Small intestine (tissue), 7 donors: Measurements from ENCODE around the gene NUDT15. TPM values are rescaled to one million over a fixed set of nuclear protein-coding genes. Genes with fewer than 3 reads are reported as not detected.

Source experiments
- DNase-seq, 2 donors: peaks; one replicate each; pipeline versions ENCODE4 v3.0.0 to v3.0.0-alpha.2; 2013
- FAIRE-seq: peaks from 2 replicates; lab custom pipeline; 2012; peaks lifted over from hg19 to GRCh38; lab: Jason Lieb, UNC
- H3K27ac ChIP-seq, 3 donors: one replicate each; pipeline ENCODE4 v1.5.1; 2013; ENCODE audit warnings: low read length in 2 of 3, mild to moderate bottlenecking in 2 of 3, control low read depth in 1 of 3, inconsistent platforms in 1 of 3, low read depth in 1 of 3, moderate library complexity in 1 of 3
- H3K27me3 ChIP-seq, 3 donors: one replicate each; pipeline ENCODE4 v1.6.1; 2013; ENCODE audit warnings: low read length in 3 of 3, inconsistent platforms in 1 of 3; ENCODE audit not compliant: control insufficient read depth in 3 of 3, insufficient read depth in 3 of 3
- H3K36me3 ChIP-seq, 3 donors: one replicate each; pipeline ENCODE4 v1.6.1; 2013; ENCODE audit warnings: low read length in 3 of 3, inconsistent platforms in 1 of 3, low read depth in 1 of 3, mild to moderate bottlenecking in 1 of 3, moderate library complexity in 1 of 3; ENCODE audit not compliant: control insufficient read depth in 3 of 3, insufficient read depth in 2 of 3
- H3K4me1 ChIP-seq, 3 donors: one replicate each; pipeline ENCODE4 v1.6.1; 2013; ENCODE audit warnings: low read length in 2 of 3, inconsistent platforms in 1 of 3, low read depth in 1 of 3, mild to moderate bottlenecking in 1 of 3, moderate library complexity in 1 of 3; ENCODE audit not compliant: control insufficient read depth in 3 of 3, insufficient read depth in 2 of 3
- H3K4me3 ChIP-seq, 3 donors: one replicate each; pipeline ENCODE4 v1.5.1; 2013; ENCODE audit warnings: low read length in 3 of 3, control low read depth in 1 of 3, inconsistent platforms in 1 of 3, low read depth in 1 of 3, mild to moderate bottlenecking in 1 of 3, moderate library complexity in 1 of 3
- H3K9me3 ChIP-seq, 2 donors: one replicate each; pipeline ENCODE4 v1.6.1; 2013; ENCODE audit warnings: low read depth in 1 of 2, low read length in 1 of 2; ENCODE audit not compliant: control insufficient read depth in 2 of 2, insufficient read depth in 1 of 2
- WGBS, 3 donors: extraction: QIAGEN DNeasy Blood & Tissue Kit; methylation state at CpG; one replicate each; pipeline ENCODE4 v1.1.7; 2013; 5-methylcytosine and 5-hydroxymethylcytosine counted together
- polyA plus RNA-seq, 4 donors: library from polyadenylated mRNA; stranded (reverse) in 3 of 4; unstranded in 1 of 4; fragments of 200-250 nt in 3 of 4; fragments of 120-200 nt in 1 of 4; gene quantifications; one replicate each; pipeline versions ENCODE4 v1.2.1 to v1.2.3, GENCODE V29; 2013
- donor health status: healthy with polysubstance abuse.
- donor health status: control.
- donor health status: control.
- donor health status: Bipolar disorder and iron deficiency.
- donor health status: healthy.

NUDT15 gene
- polyA plus RNA-seq, 4 donors, result 13.2 to 33.9 (median 23.8) TPM

DNA sequence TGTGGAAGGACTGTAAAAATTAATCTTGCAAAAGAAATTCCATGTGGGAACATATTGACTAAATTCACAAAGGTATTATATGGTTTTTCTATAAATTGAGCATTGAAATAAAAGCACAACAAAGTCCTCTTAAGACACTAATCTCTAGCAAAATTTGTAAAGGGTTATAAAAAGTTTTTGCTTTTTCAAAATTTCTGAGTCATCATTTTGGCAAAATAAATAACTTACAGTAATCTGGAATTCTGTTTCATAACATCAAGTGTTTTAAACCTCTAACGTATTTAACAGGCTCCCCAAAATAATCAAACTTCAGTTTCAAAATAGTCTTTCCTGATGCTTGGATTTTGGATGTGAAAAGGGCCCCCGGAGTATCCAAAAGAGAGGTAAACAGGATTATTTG is 31.4 kb downstream of the NUDT15 start:
- H3K36me3 ChIP-seq, result peaks cover 12 to 36% (median 33%) of the 10 kb centered on the region in 3 donors
- WGBS, 3 donors, result 97 to 99% (median 98%) methylated on average over 2 of the region's 2 CpGs
- no peaks in the 10 kb centered on the region for H3K4me1 ChIP-seq
- peaks cover 0 to 58% of the 10 kb centered on the region in 2 donors for H3K9me3 ChIP-seq
- no peak overlapping the region for H3K27ac ChIP-seq
- FAIRE-seq (peak; percentile 41), DNase-seq (no peak)
- H3K4me3 ChIP-seq, result no peak overlapping the region
- H3K27me3 ChIP-seq, result no peaks in the 10 kb centered on the region

- Histone ChIP-seq H3K9me3 (peaks cover 0 to 60% of the 10 kb centered on the region in 2 donors), H3K36me3 (peaks cover 14 to 39% (median 37%) of the 10 kb centered on the region in 3 donors), H3K4me3 (no peak overlapping the region), H3K27me3 (no peaks in the 10 kb centered on the region), H3K27ac (no peak overlapping the region), H3K4me1 (no peaks in the 10 kb centered on the region)
- WGBS, 3 donors, result 87 to 98% (median 94%) methylated on average over 1 of the region's 1 CpG
- DNase-seq, result no peak
- no peak for FAIRE-seq
Observed at GRCh38 chr13:48069573-48069972, 32.0 kb downstream of the NUDT15 start.

DNA sequence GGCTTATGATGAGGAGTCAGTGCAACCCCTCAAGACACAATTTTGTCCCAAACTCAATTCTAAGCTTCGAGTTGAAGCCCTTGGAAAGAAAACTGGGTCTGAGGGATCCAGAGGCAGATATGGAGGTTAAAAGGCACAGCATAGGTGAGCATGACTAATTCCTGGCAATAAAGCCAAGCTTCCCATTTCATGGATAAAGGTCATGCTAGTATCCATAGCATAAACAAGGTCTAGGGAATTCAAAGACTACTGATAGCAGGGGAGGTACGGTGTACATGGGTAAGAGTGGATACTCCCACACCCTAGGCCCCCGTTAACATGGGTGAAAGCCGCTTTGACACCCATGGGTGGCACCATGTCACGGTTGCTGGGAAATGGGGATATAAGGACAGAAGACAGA is 33.4 kb downstream of the NUDT15 start:
- H3K36me3 ChIP-seq, result peaks cover 17 to 40% (median 39%) of the 10 kb centered on the region in 3 donors
- no peak overlapping the region for H3K27ac ChIP-seq
- H3K4me1 ChIP-seq, result no peaks in the 10 kb centered on the region
- no peak for FAIRE-seq
- H3K9me3 ChIP-seq, result peaks cover 0 to 64% of the 10 kb centered on the region in 2 donors
- 84 to 90% (median 89%) methylated on average over 5 of the region's 5 CpGs for WGBS, 3 donors
- no peaks in the 10 kb centered on the region for H3K27me3 ChIP-seq
- no peak overlapping the region for H3K4me3 ChIP-seq
- no peak for DNase-seq

DNA sequence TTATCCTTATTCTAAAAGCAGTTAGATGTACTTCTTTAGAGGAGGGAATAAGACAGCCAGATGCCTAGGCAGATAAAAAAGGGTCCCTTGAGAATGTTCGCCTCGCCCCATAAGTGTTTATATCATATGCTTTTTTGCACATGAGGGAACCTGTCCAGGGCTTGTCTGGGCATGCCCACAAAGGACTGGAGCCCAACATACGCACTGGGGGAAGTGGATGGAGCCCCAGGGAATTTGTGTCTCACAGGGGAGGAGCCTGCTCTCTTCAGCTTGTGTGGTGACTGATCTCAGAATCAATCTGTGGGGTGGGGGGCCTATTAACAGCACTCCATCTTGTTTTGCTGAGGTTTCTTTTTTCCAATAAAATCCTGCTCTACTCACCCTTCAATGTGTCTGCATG is 34.8 kb downstream of the NUDT15 start:
- Histone ChIP-seq H3K9me3 (peaks cover 0 to 54% of the 10 kb centered on the region in 2 donors), H3K36me3 (peaks cover 17 to 42% (median 32%) of the 10 kb centered on the region in 3 donors), H3K4me3 (no peak overlapping the region), H3K4me1 (no peaks in the 10 kb centered on the region), H3K27ac (no peak overlapping the region), H3K27me3 (no peaks in the 10 kb centered on the region)
- no peak for FAIRE-seq
- WGBS, 3 donors, result 97 to 99% (median 98%) methylated on average over 3 of the region's 3 CpGs
- DNase-seq, result no peak

DNA sequence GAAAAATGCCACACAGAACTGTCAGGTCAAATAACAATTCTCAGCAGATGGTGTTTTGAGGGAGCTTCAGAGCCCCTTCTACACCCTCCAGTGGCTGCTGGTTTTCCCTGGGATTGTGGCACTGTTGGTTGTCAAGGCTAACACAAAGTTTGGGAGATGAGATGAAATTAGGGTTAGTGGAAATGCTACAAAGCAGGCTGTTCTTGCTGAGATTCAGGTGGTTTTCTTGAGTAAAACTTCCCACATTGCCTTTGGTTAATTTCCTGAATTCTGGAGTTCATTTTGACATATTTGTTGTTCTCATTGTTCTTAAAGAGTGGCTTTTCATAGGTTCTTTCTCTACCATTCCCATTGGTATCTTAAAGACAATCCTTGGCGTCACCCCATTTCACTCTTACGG is 35.3 kb downstream of the NUDT15 start:
- H3K27ac ChIP-seq, result no peak overlapping the region
- WGBS, 3 donors, result 97 to 99% (median 98%) methylated on average over 2 of the region's 2 CpGs
- H3K4me1 ChIP-seq, result no peaks in the 10 kb centered on the region
- peaks cover 0 to 50% of the 10 kb centered on the region in 2 donors for H3K9me3 ChIP-seq
- H3K36me3 ChIP-seq, result peaks cover 17 to 42% (median 34%) of the 10 kb centered on the region in 3 donors
- FAIRE-seq (no peak), DNase-seq (no peak)
- H3K4me3 ChIP-seq, result no peak overlapping the region
- no peaks in the 10 kb centered on the region for H3K27me3 ChIP-seq

DNA sequence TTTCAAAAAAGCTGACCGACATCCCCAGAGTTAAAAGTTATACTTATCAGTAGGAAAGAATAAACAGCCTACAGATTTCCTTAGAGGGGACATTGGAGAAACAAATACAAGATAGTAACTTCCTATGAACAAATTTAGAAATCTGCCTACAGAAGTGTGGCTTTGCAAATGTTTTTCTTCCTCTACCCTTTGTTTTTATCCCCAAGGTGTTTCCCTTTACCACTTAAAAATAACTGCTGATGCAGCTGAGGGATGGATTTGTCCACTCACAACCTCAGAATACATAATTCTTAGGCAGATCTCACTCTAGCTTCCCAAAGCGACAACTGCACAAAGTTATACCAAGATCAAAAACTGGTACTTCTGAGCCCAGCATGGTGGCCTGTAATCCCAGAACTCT is 36.5 kb downstream of the NUDT15 start:
- Histone ChIP-seq H3K4me1 (no peaks in the 10 kb centered on the region), H3K36me3 (peaks cover 17 to 42% (median 39%) of the 10 kb centered on the region in 3 donors)
- no peak for FAIRE-seq

GRCh38 chr13:48078251-48078656 is 40.7 kb downstream of the NUDT15 start:
- peak in 1 of 2 donors; percentile 46 for DNase-seq
- Histone ChIP-seq H3K27ac (peak overlapping the region in 1 of 3 donors; percentile 8), H3K4me1 (no peaks in the 10 kb centered on the region), H3K36me3 (peaks cover 6 to 33% (median 28%) of the 10 kb centered on the region in 3 donors), H3K27me3 (no peaks in the 10 kb centered on the region), H3K4me3 (no peak overlapping the region), H3K9me3 (peaks cover 0 to 12% of the 10 kb centered on the region in 2 donors)
- 27 to 50% (median 40%) methylated on average over 2 of the region's 2 CpGs for WGBS, 3 donors
- FAIRE-seq, result no peak

More for the DNA sequence above, 36.5 kb downstream of the NUDT15 start:
- no peak for DNase-seq
- Histone ChIP-seq H3K4me3 (no peak overlapping the region), H3K27me3 (no peaks in the 10 kb centered on the region), H3K27ac (no peak overlapping the region), H3K9me3 (peaks cover 0 to 44% of the 10 kb centered on the region in 2 donors)
- WGBS, 3 donors, result 90 to 100% (median 94%) methylated on average over 2 of the region's 2 CpGs

DNA sequence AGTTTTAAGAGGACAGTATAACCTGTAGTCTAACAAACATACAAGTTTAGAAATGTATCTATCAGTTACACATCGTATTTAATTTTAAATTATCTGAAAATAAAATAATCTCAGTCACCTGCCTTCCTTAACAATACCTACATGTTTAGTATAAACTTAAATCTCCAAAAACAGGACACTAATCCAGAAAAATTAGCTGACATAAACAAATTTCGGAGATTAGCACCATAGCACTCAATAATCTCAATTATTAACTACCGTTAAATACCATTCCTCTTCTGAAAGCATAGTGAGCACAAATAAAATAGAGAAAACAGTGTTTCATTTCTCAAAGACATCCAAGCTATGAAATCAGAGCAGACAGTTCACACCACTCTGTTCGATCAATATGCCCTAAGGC is 44.2 kb downstream of the NUDT15 start:
- H3K9me3 ChIP-seq, result no peaks in the 10 kb centered on the region
- FAIRE-seq, result no peak
- H3K27me3 ChIP-seq, result no peaks in the 10 kb centered on the region
- peaks cover 2 to 34% (median 14%) of the 10 kb centered on the region in 3 donors for H3K36me3 ChIP-seq
- H3K4me1 ChIP-seq, result no peaks in the 10 kb centered on the region
- WGBS, 3 donors, result 84 to 97% (median 95%) methylated on average over 4 of the region's 4 CpGs
- H3K4me3 ChIP-seq, result no peak overlapping the region
- DNase-seq, result no peak
- H3K27ac ChIP-seq, result no peak overlapping the region

DNA sequence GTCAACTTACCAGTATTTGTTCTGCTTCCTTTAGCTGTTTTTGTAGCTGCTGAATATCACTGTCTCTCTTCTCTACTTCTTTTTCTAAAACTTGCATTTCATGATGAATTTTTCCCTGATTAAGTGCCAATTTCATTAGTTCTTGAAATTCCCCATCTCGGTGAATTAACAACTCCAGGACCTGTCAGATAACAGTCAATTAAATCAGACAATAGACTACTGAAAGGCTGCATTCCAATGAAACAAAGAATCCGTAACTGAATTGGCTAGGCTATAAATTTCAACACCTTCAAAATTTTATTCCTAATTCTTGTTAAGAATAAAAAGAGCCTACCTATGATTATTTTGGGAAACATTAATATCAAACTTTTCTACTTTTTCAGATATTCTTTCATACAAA is 48.7 kb downstream of the NUDT15 start:
- no peaks in the 10 kb centered on the region for H3K9me3 ChIP-seq
- 86 to 89% (median 88%) methylated on average over 2 of the region's 2 CpGs for WGBS, 3 donors
- H3K27ac ChIP-seq, result no peak overlapping the region
- DNase-seq (no peak), FAIRE-seq (no peak)
- peaks cover 0 to 23% (median 5%) of the 10 kb centered on the region in 3 donors for H3K36me3 ChIP-seq
- peaks cover 0 to 3% (median 0%) of the 10 kb centered on the region in 3 donors for H3K4me1 ChIP-seq
- no peak overlapping the region for H3K4me3 ChIP-seq
- no peaks in the 10 kb centered on the region for H3K27me3 ChIP-seq
